SK-N-SH (cell line): ENCODE results near the gene SLC25A17. TPM values are rescaled to one million over a fixed set of nuclear protein-coding genes. Genes with fewer than 3 reads are reported as not detected.

ENCODE experiments used
- CTCF ChIA-PET: fragments of 300-600, 350-600 bp; formaldehyde crosslinking; extraction: SDS; loops from one replicate; lab custom pipeline; 2021; lab: Yijun Ruan, JAX
- POLR2A ChIA-PET: fragments of 350-600 bp; sonication (Branson Sonifier 250); formaldehyde crosslinking; extraction: SDS; loops from one replicate; lab custom pipeline; 2020; ENCODE audit warnings: antibody characterized with exemption, inconsistent platforms; lab: Yijun Ruan, JAX
- DNase-seq: peaks from one replicate; pipeline ENCODE4 v3.0.0; 2012
- H2AFZ ChIP-seq: fragments of 200-600 bp; sonication (generic); 2 replicates; pipeline ENCODE4 v1.8.1; 2016; ENCODE audit warnings: antibody characterized with exemption, mild to moderate bottlenecking, low read depth
- H3F3A ChIP-seq: fragments of 200-600 bp; sonication (generic); replicated peaks from 2 replicates; pipeline ENCODE3; 2016; ENCODE audit warnings: antibody characterized with exemption, mild to moderate bottlenecking; ENCODE audit not compliant: insufficient read depth
- H3K27ac ChIP-seq, 2 experiments: fragments of 200-500 bp in 1 of 2; fragments of 200-600 bp in 1 of 2; sonication (Bioruptor generic) in 1 of 2; sonication (generic), shearing (Covaris generic) in 1 of 2; 2 replicates each; pipeline versions ENCODE4 v1.5.1 to v1.6.1; 2014 to 2016; ENCODE audit warnings: low read depth in 2 of 2, inconsistent platforms in 1 of 2, low read length in 1 of 2, mild to moderate bottlenecking in 1 of 2, mixed read lengths in 1 of 2
- H3K27me3 ChIP-seq: fragments of 200-600 bp; sonication (generic), shearing (Covaris generic); 2 replicates; pipeline ENCODE4 v1.6.1; 2016; ENCODE audit warnings: mixed run types; ENCODE audit not compliant: insufficient read depth
- H3K36me3 ChIP-seq, 2 experiments: fragments of 200-500 bp in 1 of 2; fragments of 200-600 bp in 1 of 2; sonication (Bioruptor generic) in 1 of 2; sonication (generic) in 1 of 2; replicated peaks in 1 of 2; 2 replicates each; pipeline versions ENCODE3 to v1.5.1; 2014 to 2016; ENCODE audit warnings: low read length in 1 of 2, mild to moderate bottlenecking in 1 of 2; ENCODE audit not compliant: insufficient read depth in 2 of 2, control insufficient read depth in 1 of 2
- H3K4me1 ChIP-seq, 2 experiments: fragments of 200-500 bp in 1 of 2; fragments of 200-600 bp in 1 of 2; sonication (Bioruptor generic) in 1 of 2; sonication (generic), shearing (Covaris generic) in 1 of 2; 2 replicates each; pipeline versions ENCODE4 v1.5.1 to v1.6.1; 2014 to 2016; ENCODE audit warnings: low read depth in 1 of 2, low read length in 1 of 2, mixed run types in 1 of 2; ENCODE audit not compliant: insufficient read depth in 2 of 2, control insufficient read depth in 1 of 2
- H3K4me2 ChIP-seq: fragments of 200-600 bp; sonication (generic), shearing (Covaris generic); 2 replicates; pipeline ENCODE4 v1.6.1; 2017; ENCODE audit warnings: mixed run types
- H3K4me3 ChIP-seq, 2 experiments: fragments of 200-500 bp in 1 of 2; fragments of 200-600 bp in 1 of 2; sonication (Bioruptor generic) in 1 of 2; sonication (generic), shearing (Covaris generic) in 1 of 2; 2 replicates each; pipeline versions ENCODE4 v1.5.1 to v1.8.1; 2014 to 2016; ENCODE audit warnings: low read depth in 2 of 2, inconsistent platforms in 1 of 2, low read length in 1 of 2, mild to moderate bottlenecking in 1 of 2, mixed read lengths in 1 of 2, moderate library complexity in 1 of 2
- H3K79me2 ChIP-seq: fragments of 200-600 bp; sonication (generic); 2 replicates; pipeline ENCODE4 v1.8.1; 2017; ENCODE audit warnings: mild to moderate bottlenecking; ENCODE audit not compliant: insufficient read depth
- H3K9ac ChIP-seq: fragments of 200-600 bp; sonication (generic); 2 replicates; pipeline ENCODE4 v1.6.1; 2017; ENCODE audit warnings: mixed run types
- H3K9me2 ChIP-seq: fragments of 200-600 bp; sonication (generic); 2 replicates; pipeline ENCODE4 v1.6.1; 2017; ENCODE audit warnings: mixed run types
- H3K9me3 ChIP-seq: fragments of 200-600 bp; sonication (generic); 2 replicates; pipeline ENCODE4 v1.6.1; 2017; ENCODE audit warnings: mixed run types, mild to moderate bottlenecking, moderate library complexity
- H4K20me1 ChIP-seq: fragments of 200-600 bp; sonication (generic); 2 replicates; pipeline ENCODE4 v1.6.1; 2017; ENCODE audit warnings: mild to moderate bottlenecking, mixed run types; ENCODE audit not compliant: insufficient read depth
- CHD2 ChIP-seq: fragments of 150-350 bp; IDR thresholded peaks from 2 replicates; pipeline ENCODE4 v1.6.1; 2018; ENCODE audit warnings: low read length; ENCODE audit not compliant: partially characterized antibody
- CTCF ChIP-seq: fragments of 200-600 bp; sonication (generic); IDR thresholded peaks from 2 replicates; pipeline ENCODE4 v1.6.1; 2017; ENCODE audit warnings: antibody characterized with exemption, mild to moderate bottlenecking, moderate library complexity
- EP300 ChIP-seq, 2 experiments: IDR thresholded peaks; 2 replicates each; pipeline versions ENCODE4 v1.4.0 to v1.6.1; 2012; ENCODE audit warnings: borderline replicate concordance in 1 of 2, low read depth in 1 of 2, low read length in 1 of 2
- EZH2phosphoT487 ChIP-seq: fragments of 200-600 bp; sonication (generic); IDR thresholded peaks from 2 replicates; pipeline ENCODE4 v1.6.1; 2017; ENCODE audit warnings: low read depth, mixed run types, mild to moderate bottlenecking, antibody characterized with exemption, moderate library complexity, borderline replicate concordance
- MAX ChIP-seq: IDR thresholded peaks from 2 replicates; pipeline ENCODE4 v1.4.0; 2012; ENCODE audit warnings: low read depth
- MEF2A ChIP-seq: IDR thresholded peaks from 2 replicates; pipeline ENCODE4 v1.4.0; 2012; ENCODE audit warnings: low read depth, borderline replicate concordance
- NFIC ChIP-seq: IDR thresholded peaks from 2 replicates; pipeline ENCODE4 v1.4.0; 2012; ENCODE audit warnings: borderline replicate concordance
- NRF1 ChIP-seq: IDR thresholded peaks from 2 replicates; pipeline ENCODE4 v1.6.1; 2012; ENCODE audit warnings: low read depth, mild to moderate bottlenecking, low read length
- PBX3 ChIP-seq: IDR thresholded peaks from 2 replicates; pipeline ENCODE4; 2012
- POLR2AphosphoS5 ChIP-seq: IDR thresholded peaks from 2 replicates; pipeline ENCODE4 v1.6.1; 2012; ENCODE audit warnings: low read depth, low read length
- REST ChIP-seq: IDR thresholded peaks from 2 replicates; pipeline ENCODE4 v1.6.1; 2012; ENCODE audit warnings: mild to moderate bottlenecking, low read depth, low read length, moderate library complexity
- SIN3A ChIP-seq: IDR thresholded peaks from 2 replicates; pipeline ENCODE4 v1.6.1; 2012; ENCODE audit warnings: low read depth, mild to moderate bottlenecking, low read length, moderate library complexity, borderline replicate concordance
- SMC3 ChIP-seq: IDR thresholded peaks from 2 replicates; pipeline ENCODE4 v1.6.1; 2012; ENCODE audit warnings: low read depth, low read length, improper control_type of control experiment
- TEAD4 ChIP-seq: IDR thresholded peaks from 2 replicates; pipeline ENCODE4 v1.4.0; 2012; ENCODE audit warnings: mild to moderate bottlenecking, borderline replicate concordance; ENCODE audit not compliant: insufficient read depth
- USF1 ChIP-seq: IDR thresholded peaks from 2 replicates; pipeline ENCODE4 v1.4.0; 2012; ENCODE audit warnings: low read depth, borderline replicate concordance
- ZBTB33 ChIP-seq: IDR thresholded peaks from 2 replicates; pipeline ENCODE4 v1.4.0; 2012; ENCODE audit warnings: low read depth, borderline replicate concordance
- WGBS: methylation state at CpG from one replicate; pipeline ENCODE4 v1.1.6; 2017; ENCODE audit warnings: low lambda C conversion rate; 5-methylcytosine and 5-hydroxymethylcytosine counted together
- polyA plus RNA-seq, 3 experiments: library from polyadenylated mRNA; depleted of rRNA; stranded (reverse); fragments of >200 nt; gene quantifications; 2 replicates each; pipeline ENCODE4 v1.2.3, GENCODE V29; 2012

SLC25A17 gene
- polyA plus RNA-seq, 1 of the 3 experiments (the other 2 are of a cell fraction) = 11.1 TPM

GRCh38 chr22:40732999-40733292 is 86.2 kb downstream of the SLC25A17 start:
- Histone ChIP-seq H3K27ac (no peak overlapping the region), H3K9me2 (no peaks in the 10 kb centered on the region), H3K79me2 (no peaks in the 10 kb centered on the region), H2AFZ (no peak overlapping the region), H3F3A (no peaks in the 10 kb centered on the region), H3K9ac (no peak overlapping the region), H3K36me3 (no peaks in the 10 kb centered on the region), H4K20me1 (no peaks in the 10 kb centered on the region), H3K27me3 (no peaks in the 10 kb centered on the region), H3K4me2 (no peak overlapping the region), H3K4me1 (peaks cover 2 to 3% of the 10 kb centered on the region in 2 experiments; a peak in 2 of 4 replicates), H3K9me3 (no peaks in the 10 kb centered on the region), H3K4me3 (no peak overlapping the region)
- CTCF ChIA-PET = interaction anchor here (0.6 kb wide), 1 partner anchor 62 kb away, joined by 3 read pairs; no protein-coding TSS in a partner anchor
- 63% methylated on average over 2 of the region's 2 CpGs for WGBS
- no peak for TF ChIP-seq NRF1
- TF ChIP-seq CHD2 = no peak
- no peak for TF ChIP-seq ZBTB33
- no peak for TF ChIP-seq REST
- no peak for TF ChIP-seq MAX
- no peak for TF ChIP-seq SIN3A
- TF ChIP-seq PBX3 = no peak
- TF ChIP-seq MEF2A = no peak
- TF ChIP-seq EP300 (IDR thresholded peaks at IDR 0.05; ENCODE audit: borderline replicate concordance in 1 of 2, low read depth in 1 of 2, low read length in 1 of 2) = no peak
- TF ChIP-seq TEAD4 = no peak
- no peak for TF ChIP-seq SMC3
- TF ChIP-seq EZH2phosphoT487 = no peak
- no peak for TF ChIP-seq POLR2AphosphoS5
- TF ChIP-seq NFIC = no peak
- no peak for TF ChIP-seq CTCF
- TF ChIP-seq USF1 = no peak
- no peak for DNase-seq
- POLR2A ChIA-PET = no interaction called here
